Kidney (tissue), 14 donors: ENCODE measurements around the gene AGFG2. TPM values are rescaled to one million over a fixed set of nuclear protein-coding genes. Genes with fewer than 3 reads are reported as not detected.
A peak's percentile ranks its signal among the peaks of the same experiment; 100 is the strongest.

Experiments
- DNase-seq, 5 donors: peaks; one replicate each; pipeline ENCODE4 v3.0.0-alpha.2; 2013 to 2020
- FAIRE-seq: peaks from 2 replicates; lab custom pipeline; 2012; peaks lifted over from hg19 to GRCh38; lab: Jason Lieb, UNC
- H3K27ac ChIP-seq, 2 donors: one replicate each; pipeline ENCODE4 v1.7.0; 2013; ENCODE audit warnings: low read depth in 2 of 2, low read length in 2 of 2, inconsistent platforms in 1 of 2
- H3K27me3 ChIP-seq: one replicate; pipeline ENCODE4 v1.7.1; 2013; ENCODE audit warnings: low read length, inconsistent platforms; ENCODE audit not compliant: control insufficient read depth, insufficient read depth
- H3K36me3 ChIP-seq, 3 donors: one replicate each; pipeline versions ENCODE4 v1.7.0 to v1.7.1; 2013; ENCODE audit warnings: low read length in 3 of 3, control low read depth in 1 of 3, inconsistent platforms in 1 of 3; ENCODE audit not compliant: insufficient read depth in 3 of 3, control insufficient read depth in 2 of 3
- H3K4me1 ChIP-seq, 3 donors: one replicate each; pipeline versions ENCODE4 v1.7.0 to v1.7.1; 2013; ENCODE audit warnings: low read length in 3 of 3, inconsistent platforms in 1 of 3, low read depth in 1 of 3; ENCODE audit not compliant: control insufficient read depth in 2 of 3, insufficient read depth in 2 of 3
- H3K4me3 ChIP-seq, 3 donors: one replicate each; pipeline versions ENCODE4 v1.7.0 to v1.8.1; 2013; ENCODE audit warnings: low read length in 3 of 3, control low read depth in 1 of 3, inconsistent platforms in 1 of 3
- H3K9ac ChIP-seq, 3 donors: one replicate each; pipeline versions ENCODE4 v1.7.0 to v1.7.1; 2013; ENCODE audit warnings: low read length in 3 of 3, control low read depth in 1 of 3, inconsistent platforms in 1 of 3
- H3K9me3 ChIP-seq, 3 donors: one replicate each; pipeline versions ENCODE4 v1.7.0 to v1.7.1; 2013; ENCODE audit warnings: low read length in 3 of 3, control low read depth in 1 of 3, inconsistent platforms in 1 of 3; ENCODE audit not compliant: control insufficient read depth in 2 of 3, insufficient read depth in 1 of 3
- intact Hi-C: fragments of 100-400 bp; cut with DNase I; formaldehyde crosslinking; loops from one replicate; pipeline ENCODE4 v1.11.1; 2022
- polyA plus RNA-seq: library from polyadenylated mRNA; stranded (reverse); fragments of 350-450 nt; fragmentation: Illumina TruSeq; extraction: RNeasy Lipid Tissue Mini Kit (QIAGEN cat#74804); gene quantifications from one replicate; pipeline ENCODE4 v1.2.3, GENCODE V29; 2014; ENCODE audit warnings: low read depth, low replicate concordance; ENCODE audit not compliant: insufficient read depth
- total RNA-seq: library from RNA; stranded (reverse); fragmentation: NEBNext Ultra II Directional; extraction: Animal tissue kit (Norgen Biotek cat#: 25700); gene quantifications from one replicate; pipeline ENCODE4 v1.2.1, GENCODE V29; 2021
- TF ChIP-seq, protein P1 (sequence below): IDR thresholded peaks from 3 replicates; pipeline ENCODE4 v1.5.1; 2012; ENCODE audit warnings: mild to moderate bottlenecking, moderate library complexity, borderline replicate concordance; ENCODE audit not compliant: insufficient read depth; ENCODE audit errors: extremely low read depth
- donor health status: control.
- donor health status: control.
- donor health status: control.
- donor health status: control.
- donor health status: control.
- donor health status: DM: yes; HTN: yes; CAD: no.
- donor health status: Normal renal cell carcinoma (clear cell type).

Gene AGFG2
- total and polyA plus RNA-seq, 2 donors from 2014 or later, result 24.3 to 37.3 TPM

DNA sequence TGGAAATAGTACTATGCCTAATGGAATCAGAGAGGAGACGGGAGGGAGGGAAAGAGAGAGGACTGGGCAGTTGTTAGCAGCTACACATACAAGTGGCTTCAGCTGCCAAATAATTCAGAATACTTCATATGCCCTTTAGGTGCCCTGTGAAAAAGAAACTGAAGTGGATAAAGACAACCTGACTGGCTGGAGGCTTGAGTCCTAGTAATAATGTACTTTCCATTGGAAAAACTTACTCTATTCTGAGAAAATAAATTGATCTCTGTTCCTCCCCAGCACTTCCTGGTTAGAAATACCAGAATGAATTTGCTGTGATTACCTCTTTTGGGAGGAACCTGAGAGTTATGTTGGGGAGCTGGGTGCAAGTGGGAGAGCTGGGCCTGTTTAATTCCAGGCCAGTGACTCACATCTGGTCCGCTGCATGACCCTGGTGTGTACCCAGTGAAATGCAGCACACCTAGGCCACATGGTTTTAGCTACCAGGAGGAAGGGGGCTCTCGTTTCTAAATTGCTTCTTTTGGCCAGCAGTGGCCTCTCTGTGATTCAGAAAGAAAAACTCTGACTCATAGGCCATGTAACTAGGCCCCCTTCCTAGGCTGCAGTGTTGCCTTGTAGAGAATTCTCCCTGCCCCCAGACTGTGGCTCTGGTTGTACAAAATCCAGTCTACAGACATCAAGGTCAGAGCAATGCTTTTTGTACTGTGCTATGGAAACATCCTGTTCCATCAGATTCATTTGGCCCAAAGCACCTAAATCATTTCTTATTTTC lies 6.5 kb downstream of the AGFG2 start:
- TF ChIP-seq, protein P1, sequence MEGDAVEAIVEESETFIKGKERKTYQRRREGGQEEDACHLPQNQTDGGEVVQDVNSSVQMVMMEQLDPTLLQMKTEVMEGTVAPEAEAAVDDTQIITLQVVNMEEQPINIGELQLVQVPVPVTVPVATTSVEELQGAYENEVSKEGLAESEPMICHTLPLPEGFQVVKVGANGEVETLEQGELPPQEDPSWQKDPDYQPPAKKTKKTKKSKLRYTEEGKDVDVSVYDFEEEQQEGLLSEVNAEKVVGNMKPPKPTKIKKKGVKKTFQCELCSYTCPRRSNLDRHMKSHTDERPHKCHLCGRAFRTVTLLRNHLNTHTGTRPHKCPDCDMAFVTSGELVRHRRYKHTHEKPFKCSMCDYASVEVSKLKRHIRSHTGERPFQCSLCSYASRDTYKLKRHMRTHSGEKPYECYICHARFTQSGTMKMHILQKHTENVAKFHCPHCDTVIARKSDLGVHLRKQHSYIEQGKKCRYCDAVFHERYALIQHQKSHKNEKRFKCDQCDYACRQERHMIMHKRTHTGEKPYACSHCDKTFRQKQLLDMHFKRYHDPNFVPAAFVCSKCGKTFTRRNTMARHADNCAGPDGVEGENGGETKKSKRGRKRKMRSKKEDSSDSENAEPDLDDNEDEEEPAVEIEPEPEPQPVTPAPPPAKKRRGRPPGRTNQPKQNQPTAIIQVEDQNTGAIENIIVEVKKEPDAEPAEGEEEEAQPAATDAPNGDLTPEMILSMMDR, result no peak
- FAIRE-seq, result no peak
- intact Hi-C loops, result no loop called here
- Histone ChIP-seq H3K9me3 (no peaks in the 10 kb centered on the region), H3K4me1 (peaks cover 7 to 40% (median 39%) of the 10 kb centered on the region in 3 donors), H3K27ac (peak overlapping the region; percentile 79 to 92), H3K9ac (peak overlapping the region in 1 of 3 donors; percentile 47), H3K36me3 (peaks cover 0 to 3% (median 0%) of the 10 kb centered on the region in 3 donors), H3K27me3 (no peaks in the 10 kb centered on the region), H3K4me3 (no peak overlapping the region)
- peak in 4 of 5 donors; percentile 48 to 87 (median 76) for DNase-seq

- Histone ChIP-seq H3K4me1 (peaks cover 7 to 40% (median 39%) of the 10 kb centered on the region in 3 donors), H3K27me3 (no peaks in the 10 kb centered on the region), H3K9ac (peak overlapping the region in 2 of 3 donors; percentile 1 to 57), H3K27ac (peak overlapping the region; percentile 79 to 92), H3K9me3 (no peaks in the 10 kb centered on the region), H3K36me3 (peaks cover 0 to 5% (median 0%) of the 10 kb centered on the region in 3 donors), H3K4me3 (peak overlapping the region in 1 of 3 donors; percentile 19)
- FAIRE-seq (no peak), DNase-seq (peak in 1 of 5 donors; percentile 63)
- intact Hi-C loops, result no loop called here
- TF ChIP-seq, protein P1, result no peak
Observed at GRCh38 chr7:100546129-100546925, 7.3 kb downstream of the AGFG2 start.

- FAIRE-seq, result no peak
- H3K36me3 ChIP-seq, result peaks cover 0 to 5% (median 0%) of the 10 kb centered on the region in 3 donors
- H3K9ac ChIP-seq, result peak overlapping the region in 2 of 3 donors; percentile 48 to 57
- H3K27me3 ChIP-seq, result no peaks in the 10 kb centered on the region
- TF ChIP-seq, protein P1, result no peak
- peak overlapping the region; percentile 79 to 92 for H3K27ac ChIP-seq
- intact Hi-C loops, result no loop called here
- H3K4me1 ChIP-seq, result peaks cover 7 to 40% (median 39%) of the 10 kb centered on the region in 3 donors
- no peak for DNase-seq
- no peaks in the 10 kb centered on the region for H3K9me3 ChIP-seq
- H3K4me3 ChIP-seq, result peak overlapping the region in 1 of 3 donors; percentile 19
Observed at GRCh38 chr7:100546926-100547800, 8.2 kb downstream of the AGFG2 start.
